SK-N-SH (cell line): ENCODE measurements around the gene TRPT1. TPM values are rescaled to one million over a fixed set of nuclear protein-coding genes. Genes with fewer than 3 reads are reported as not detected.

Experiments used
- CTCF ChIA-PET: fragments of 300-600, 350-600 bp; formaldehyde crosslinking; extraction: SDS; loops from one replicate; lab custom pipeline; 2021; lab: Yijun Ruan, JAX
- POLR2A ChIA-PET: fragments of 350-600 bp; sonication (Branson Sonifier 250); formaldehyde crosslinking; extraction: SDS; loops from one replicate; lab custom pipeline; 2020; ENCODE audit warnings: antibody characterized with exemption, inconsistent platforms; lab: Yijun Ruan, JAX
- DNase-seq: peaks from one replicate; pipeline ENCODE4 v3.0.0; 2012
- H2AFZ ChIP-seq: fragments of 200-600 bp; sonication (generic); 2 replicates; pipeline ENCODE4 v1.8.1; 2016; ENCODE audit warnings: antibody characterized with exemption, mild to moderate bottlenecking, low read depth
- H3F3A ChIP-seq: fragments of 200-600 bp; sonication (generic); replicated peaks from 2 replicates; pipeline ENCODE3; 2016; ENCODE audit warnings: antibody characterized with exemption, mild to moderate bottlenecking; ENCODE audit not compliant: insufficient read depth
- H3K27ac ChIP-seq, 2 experiments: fragments of 200-500 bp in 1 of 2; fragments of 200-600 bp in 1 of 2; sonication (Bioruptor generic) in 1 of 2; sonication (generic), shearing (Covaris generic) in 1 of 2; 2 replicates each; pipeline versions ENCODE4 v1.5.1 to v1.6.1; 2014 to 2016; ENCODE audit warnings: low read depth in 2 of 2, inconsistent platforms in 1 of 2, low read length in 1 of 2, mild to moderate bottlenecking in 1 of 2, mixed read lengths in 1 of 2
- H3K27me3 ChIP-seq: fragments of 200-600 bp; sonication (generic), shearing (Covaris generic); 2 replicates; pipeline ENCODE4 v1.6.1; 2016; ENCODE audit warnings: mixed run types; ENCODE audit not compliant: insufficient read depth
- H3K36me3 ChIP-seq, 2 experiments: fragments of 200-500 bp in 1 of 2; fragments of 200-600 bp in 1 of 2; sonication (Bioruptor generic) in 1 of 2; sonication (generic) in 1 of 2; replicated peaks in 1 of 2; 2 replicates each; pipeline versions ENCODE3 to v1.5.1; 2014 to 2016; ENCODE audit warnings: low read length in 1 of 2, mild to moderate bottlenecking in 1 of 2; ENCODE audit not compliant: insufficient read depth in 2 of 2, control insufficient read depth in 1 of 2
- H3K4me1 ChIP-seq, 2 experiments: fragments of 200-500 bp in 1 of 2; fragments of 200-600 bp in 1 of 2; sonication (Bioruptor generic) in 1 of 2; sonication (generic), shearing (Covaris generic) in 1 of 2; 2 replicates each; pipeline versions ENCODE4 v1.5.1 to v1.6.1; 2014 to 2016; ENCODE audit warnings: low read depth in 1 of 2, low read length in 1 of 2, mixed run types in 1 of 2; ENCODE audit not compliant: insufficient read depth in 2 of 2, control insufficient read depth in 1 of 2
- H3K4me2 ChIP-seq: fragments of 200-600 bp; sonication (generic), shearing (Covaris generic); 2 replicates; pipeline ENCODE4 v1.6.1; 2017; ENCODE audit warnings: mixed run types
- H3K4me3 ChIP-seq, 2 experiments: fragments of 200-500 bp in 1 of 2; fragments of 200-600 bp in 1 of 2; sonication (Bioruptor generic) in 1 of 2; sonication (generic), shearing (Covaris generic) in 1 of 2; 2 replicates each; pipeline versions ENCODE4 v1.5.1 to v1.8.1; 2014 to 2016; ENCODE audit warnings: low read depth in 2 of 2, inconsistent platforms in 1 of 2, low read length in 1 of 2, mild to moderate bottlenecking in 1 of 2, mixed read lengths in 1 of 2, moderate library complexity in 1 of 2
- H3K79me2 ChIP-seq: fragments of 200-600 bp; sonication (generic); 2 replicates; pipeline ENCODE4 v1.8.1; 2017; ENCODE audit warnings: mild to moderate bottlenecking; ENCODE audit not compliant: insufficient read depth
- H3K9ac ChIP-seq: fragments of 200-600 bp; sonication (generic); 2 replicates; pipeline ENCODE4 v1.6.1; 2017; ENCODE audit warnings: mixed run types
- H3K9me2 ChIP-seq: fragments of 200-600 bp; sonication (generic); 2 replicates; pipeline ENCODE4 v1.6.1; 2017; ENCODE audit warnings: mixed run types
- H3K9me3 ChIP-seq: fragments of 200-600 bp; sonication (generic); 2 replicates; pipeline ENCODE4 v1.6.1; 2017; ENCODE audit warnings: mixed run types, mild to moderate bottlenecking, moderate library complexity
- H4K20me1 ChIP-seq: fragments of 200-600 bp; sonication (generic); 2 replicates; pipeline ENCODE4 v1.6.1; 2017; ENCODE audit warnings: mild to moderate bottlenecking, mixed run types; ENCODE audit not compliant: insufficient read depth
- CHD2 ChIP-seq: fragments of 150-350 bp; IDR thresholded peaks from 2 replicates; pipeline ENCODE4 v1.6.1; 2018; ENCODE audit warnings: low read length; ENCODE audit not compliant: partially characterized antibody
- CTCF ChIP-seq: fragments of 200-600 bp; sonication (generic); IDR thresholded peaks from 2 replicates; pipeline ENCODE4 v1.6.1; 2017; ENCODE audit warnings: antibody characterized with exemption, mild to moderate bottlenecking, moderate library complexity
- FOXJ3 ChIP-seq: sonication (generic); formaldehyde crosslinking; IDR thresholded peaks from 2 replicates; pipeline ENCODE4 v1.5.1; 2020; ENCODE audit warnings: mild to moderate bottlenecking, missing genetic modification reagents
- GATA2 ChIP-seq: sonication (generic); formaldehyde crosslinking; IDR thresholded peaks from 2 replicates; pipeline ENCODE4 v1.5.0; 2020; ENCODE audit warnings: mild to moderate bottlenecking, missing genetic modification reagents
- IRF3 ChIP-seq: fragments of 150-350 bp; IDR thresholded peaks from 2 replicates; pipeline ENCODE4 v1.6.1; 2016; ENCODE audit warnings: mild to moderate bottlenecking, low read depth, low read length
- MAX ChIP-seq: IDR thresholded peaks from 2 replicates; pipeline ENCODE4 v1.4.0; 2012; ENCODE audit warnings: low read depth
- NFIC ChIP-seq: IDR thresholded peaks from 2 replicates; pipeline ENCODE4 v1.4.0; 2012; ENCODE audit warnings: borderline replicate concordance
- REST ChIP-seq: IDR thresholded peaks from 2 replicates; pipeline ENCODE4 v1.6.1; 2012; ENCODE audit warnings: mild to moderate bottlenecking, low read depth, low read length, moderate library complexity
- TCF12 ChIP-seq: IDR thresholded peaks from 2 replicates; pipeline ENCODE4 v1.4.0; 2012
- TEAD4 ChIP-seq: IDR thresholded peaks from 2 replicates; pipeline ENCODE4 v1.4.0; 2012; ENCODE audit warnings: mild to moderate bottlenecking, borderline replicate concordance; ENCODE audit not compliant: insufficient read depth
- WGBS: methylation state at CpG from one replicate; pipeline ENCODE4 v1.1.6; 2017; ENCODE audit warnings: low lambda C conversion rate; 5-methylcytosine and 5-hydroxymethylcytosine counted together
- polyA plus RNA-seq, 3 experiments: library from polyadenylated mRNA; depleted of rRNA; stranded (reverse); fragments of >200 nt; gene quantifications; 2 replicates each; pipeline ENCODE4 v1.2.3, GENCODE V29; 2012

Gene TRPT1
- polyA plus RNA-seq, 1 of the 3 experiments (the other 2 are of a cell fraction), result 62.4 TPM

- Histone ChIP-seq H2AFZ (peak overlapping the region; percentile 59; the same call in 1 of the 2 replicates), H3K27me3 (no peaks in the 10 kb centered on the region), H3K79me2 (no peaks in the 10 kb centered on the region; the same call in 1 of the 2 replicates), H3K4me3 (no peak overlapping the region), H3K9ac (no peak overlapping the region; the same call in 1 of the 2 replicates), H3F3A (peaks cover 22% of the 10 kb centered on the region), H3K36me3 (peaks cover 14 to 28% of the 10 kb centered on the region in 2 experiments), H3K9me3 (no peaks in the 10 kb centered on the region), H3K27ac (peak overlapping the region in 1 of 2 experiments; percentile 48; a peak in 3 of 4 replicates), H3K4me1 (peaks cover 4 to 27% of the 10 kb centered on the region in 2 experiments; a peak in 3 of 4 replicates), H3K9me2 (no peaks in the 10 kb centered on the region), H4K20me1 (peaks cover 9% of the 10 kb centered on the region), H3K4me2 (peak overlapping the region; percentile 37; the same call in 1 of the 2 replicates)
- no peak for TF ChIP-seq REST
- TF ChIP-seq IRF3, result no peak
- no peak for TF ChIP-seq FOXJ3 (CRISPR knock-in tag)
- TF ChIP-seq TCF12, result no peak
- no peak for TF ChIP-seq MAX
- TF ChIP-seq TEAD4, result no peak
- TF ChIP-seq CHD2, result no peak
- no peak for TF ChIP-seq NFIC
- TF ChIP-seq GATA2 (CRISPR knock-in tag), result no peak
- no peak for TF ChIP-seq CTCF
- 58% methylated on average over 12 of the region's 30 CpGs for WGBS
- CTCF ChIA-PET, result interaction anchor here (2.3 to 5.3 kb wide), 3 partner anchors 10 to 95 kb away, joined by 7 to 52 read pairs (median 50); partner anchors contain the start of genes CATSPERZ and STIP1
- POLR2A ChIA-PET, result interaction anchor here (1.0 to 1.9 kb wide), 7 partner anchors 10 to 190 kb away, joined by 3 to 6 read pairs (median 3); partner anchors contain the start of genes NUDT22 and TRPT1
- DNase-seq, result peak; percentile 41
These were observed 18.5 kb downstream of the TRPT1 start for GRCh38 chr11:64207256-64208085.
